Activated T-helper 9 cell treated with anti-CD3 and anti-CD28 coated beads, Interleukin-2, amount 50 U/mL, for 16 hours (primary cell): ENCODE results near the gene SIDT2.
"Not testable (repeated sequence)": the region's sequence is repeated elsewhere in the genome, so short reads cannot be mapped to it uniquely, and the experiment has no call there.

Experiments
- DNase-seq: peaks from one replicate; pipeline ENCODE4 v3.0.0-alpha.2; 2020; ENCODE audit warnings: low read depth

The SIDT2 gene

DNA sequence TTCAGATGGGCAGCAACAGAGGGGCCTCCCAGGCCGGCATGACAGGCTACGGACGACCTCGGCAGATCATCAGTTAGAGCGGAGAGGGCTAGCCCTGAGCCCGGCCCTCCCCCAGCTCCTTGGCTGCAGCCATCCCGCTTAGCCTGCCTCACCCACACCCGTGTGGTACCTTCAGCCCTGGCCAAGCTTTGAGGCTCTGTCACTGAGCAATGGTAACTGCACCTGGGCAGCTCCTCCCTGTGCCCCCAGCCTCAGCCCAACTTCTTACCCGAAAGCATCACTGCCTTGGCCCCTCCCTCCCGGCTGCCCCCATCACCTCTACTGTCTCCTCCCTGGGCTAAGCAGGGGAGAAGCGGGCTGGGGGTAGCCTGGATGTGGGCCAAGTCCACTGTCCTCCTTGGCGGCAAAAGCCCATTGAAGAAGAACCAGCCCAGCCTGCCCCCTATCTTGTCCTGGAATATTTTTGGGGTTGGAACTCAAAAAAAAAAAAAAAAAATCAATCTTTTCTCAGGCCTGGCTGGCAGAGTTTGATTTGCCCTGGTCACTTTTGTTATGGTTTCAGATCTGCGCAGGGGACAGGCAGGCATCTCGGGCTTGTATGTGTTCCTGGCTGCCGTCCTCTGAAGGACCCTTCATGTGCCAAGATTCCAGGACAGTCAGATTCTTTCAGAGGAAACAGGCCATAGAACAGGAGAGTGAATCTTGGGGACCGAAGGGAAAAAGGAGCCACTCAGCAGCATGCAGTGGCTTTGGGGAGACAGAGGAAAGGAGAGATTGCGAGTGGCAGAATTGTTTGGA is 25.9 kb downstream of the SIDT2 start:
- no peak for DNase-seq

DNA sequence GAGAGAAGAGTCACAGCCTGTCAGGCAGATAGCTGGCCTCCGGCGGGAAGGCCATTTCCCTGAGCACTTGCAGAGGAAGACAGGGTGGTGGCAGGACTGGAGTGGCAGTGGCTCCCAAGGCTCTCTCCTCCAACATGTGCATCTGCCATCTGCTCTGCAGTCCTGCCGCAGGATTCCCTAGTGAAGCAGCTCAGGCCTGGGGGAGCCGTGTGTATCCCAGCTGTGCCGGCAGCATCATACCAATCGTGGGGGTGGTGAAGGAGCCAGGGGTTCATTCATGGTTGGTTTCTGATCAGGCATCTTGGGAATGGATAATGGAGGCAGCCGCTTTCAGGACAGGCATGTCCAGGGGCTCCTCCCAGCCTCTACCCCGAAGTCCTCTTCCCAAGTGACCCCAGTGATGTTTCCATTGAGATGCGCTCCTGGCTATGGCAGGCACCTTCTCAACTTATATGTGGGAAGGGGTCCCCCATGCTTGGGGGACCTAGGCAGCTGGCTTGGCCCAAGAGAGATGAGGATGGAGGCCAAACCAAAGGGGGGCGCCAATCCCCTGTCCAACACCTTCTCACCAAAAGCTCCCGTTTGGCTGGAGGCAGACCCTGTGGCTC is 26.8 kb downstream of the SIDT2 start:
- no peak for DNase-seq

DNA sequence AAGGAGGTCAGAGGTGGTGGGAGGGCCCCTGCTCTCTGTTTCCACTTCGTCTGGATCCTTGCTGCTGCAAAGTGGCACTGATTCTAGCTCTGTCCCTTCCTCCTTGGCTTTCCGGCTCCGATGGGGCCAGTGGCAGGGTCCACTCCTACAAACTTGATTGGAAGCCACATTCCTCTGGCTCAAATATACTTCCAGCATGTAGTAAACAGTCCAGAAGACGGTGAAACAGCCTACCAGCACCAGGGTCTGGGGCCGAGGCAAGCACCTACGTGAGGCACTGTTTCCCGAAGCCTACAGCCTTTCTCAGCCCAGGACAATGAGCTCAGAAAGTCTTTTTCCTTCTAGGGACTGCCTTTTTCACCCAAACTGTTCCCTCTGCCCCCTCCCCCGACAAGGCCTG is 27.6 kb downstream of the SIDT2 start:
- DNase-seq: not testable (repeated sequence)

DNA sequence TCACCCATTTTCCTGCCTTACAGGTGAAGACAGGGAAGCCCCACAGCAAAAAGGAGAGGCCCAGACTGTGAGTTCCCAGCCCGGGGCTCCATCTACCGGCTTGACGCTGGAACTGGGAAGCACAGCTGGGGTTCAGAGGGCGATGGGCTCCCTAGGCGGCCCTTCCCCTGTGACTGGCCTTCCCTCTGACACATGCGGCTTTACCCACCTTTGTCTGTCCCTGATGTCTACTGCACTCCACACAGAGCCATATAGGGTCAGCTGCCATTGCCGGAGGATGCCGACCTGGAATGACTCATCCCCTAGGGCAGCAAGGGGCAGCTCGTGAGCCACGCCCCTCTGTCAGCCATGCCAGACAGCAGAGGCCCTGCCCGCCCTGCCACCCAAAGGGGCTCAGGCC is 28.3 kb downstream of the SIDT2 start:
- not testable (repeated sequence) for DNase-seq

DNA sequence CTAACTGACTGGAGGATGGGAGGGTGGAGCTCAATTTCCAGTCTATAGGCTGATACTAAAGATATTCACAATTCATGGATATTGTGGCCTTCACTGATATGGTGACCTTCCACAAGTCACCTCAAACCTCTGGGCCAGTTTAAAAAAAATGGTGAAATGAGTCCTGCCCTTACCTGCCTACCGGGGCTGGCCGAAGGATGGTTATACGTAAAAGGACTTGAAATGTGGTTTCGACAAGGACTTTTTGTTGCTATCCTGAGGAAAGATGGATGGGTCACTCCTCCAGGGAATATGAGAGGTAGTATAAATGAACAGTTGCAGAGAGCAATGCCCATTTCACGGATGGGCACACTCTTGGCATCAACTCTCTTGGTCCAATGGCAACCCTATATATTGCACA is 28.9 kb downstream of the SIDT2 start:
- not testable (repeated sequence) for DNase-seq

DNA sequence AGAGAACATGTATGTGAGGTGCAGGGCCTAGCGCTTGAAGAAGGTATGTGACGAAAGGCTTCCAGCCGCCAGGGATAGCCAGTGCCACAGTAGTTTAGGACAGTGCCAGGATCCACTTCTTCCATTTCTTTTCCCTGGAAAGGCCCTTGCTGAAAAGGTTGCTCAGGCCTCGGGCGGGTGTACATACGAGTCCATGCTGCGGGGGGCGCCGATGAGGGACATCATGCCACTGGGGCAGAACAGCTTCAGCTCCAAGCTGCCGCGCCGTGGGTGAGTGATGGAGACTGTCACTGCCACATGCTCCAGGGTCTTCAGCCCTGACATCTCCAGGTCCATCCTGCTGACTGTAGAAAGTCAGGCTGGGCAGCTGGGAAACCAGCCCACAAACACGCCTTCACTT is 30.2 kb downstream of the SIDT2 start:
- DNase-seq: not testable (repeated sequence)

DNA sequence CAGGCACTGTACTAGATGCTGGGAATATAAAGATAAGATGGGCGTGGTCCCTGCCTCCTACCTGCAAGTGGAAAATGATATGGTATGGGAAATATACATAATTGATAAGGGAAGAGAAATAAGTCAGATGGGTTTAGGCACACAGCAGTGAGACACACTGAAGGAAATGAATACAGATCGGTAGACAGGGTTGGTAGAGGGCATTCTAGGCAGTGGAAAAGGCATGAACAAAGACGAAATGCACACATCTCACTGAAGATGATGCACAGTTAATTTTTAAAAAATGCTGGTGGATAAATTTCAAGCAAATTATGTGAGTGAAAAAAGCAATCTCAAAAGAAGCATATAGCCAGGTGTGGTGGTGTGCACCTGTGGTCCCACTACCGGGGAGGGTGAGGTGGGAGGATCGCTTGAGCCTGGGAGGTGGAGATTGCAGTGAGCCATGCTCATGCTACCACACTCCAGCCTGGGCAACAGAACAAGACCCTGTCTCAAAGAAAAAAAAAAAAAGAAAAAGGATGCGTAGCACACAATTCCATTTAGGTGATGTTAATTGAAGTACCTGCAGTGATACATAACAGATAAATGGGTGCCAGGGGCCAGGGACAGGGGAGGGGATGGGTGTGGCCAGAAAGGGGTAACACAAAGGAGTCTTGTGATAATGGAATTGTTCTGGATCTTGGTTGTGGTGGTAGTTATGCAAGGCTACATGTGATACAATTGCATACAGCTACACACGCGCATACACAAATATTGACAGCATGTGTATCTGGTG is 31.0 kb downstream of the SIDT2 start:
- DNase-seq: not testable (repeated sequence)

DNA sequence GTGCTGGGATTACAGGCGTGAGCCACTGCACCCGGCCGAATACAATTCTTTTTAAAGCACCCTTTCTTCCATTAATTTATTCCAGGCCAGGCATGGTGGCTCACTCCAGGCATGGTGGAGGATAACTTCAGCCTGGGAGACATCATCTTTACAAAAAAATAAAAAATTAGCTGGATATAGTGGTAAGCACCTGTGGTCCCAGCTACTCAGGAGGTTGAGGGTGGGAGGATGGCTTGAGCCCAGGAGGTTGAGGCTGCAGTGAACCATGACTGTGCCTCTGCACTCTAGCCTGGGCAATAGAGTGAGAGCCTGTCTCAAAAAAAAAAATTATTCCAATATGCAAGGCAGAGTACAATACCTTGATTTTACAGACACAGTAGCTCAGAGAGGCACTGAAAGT is 32.1 kb downstream of the SIDT2 start:
- DNase-seq: no peak

DNA sequence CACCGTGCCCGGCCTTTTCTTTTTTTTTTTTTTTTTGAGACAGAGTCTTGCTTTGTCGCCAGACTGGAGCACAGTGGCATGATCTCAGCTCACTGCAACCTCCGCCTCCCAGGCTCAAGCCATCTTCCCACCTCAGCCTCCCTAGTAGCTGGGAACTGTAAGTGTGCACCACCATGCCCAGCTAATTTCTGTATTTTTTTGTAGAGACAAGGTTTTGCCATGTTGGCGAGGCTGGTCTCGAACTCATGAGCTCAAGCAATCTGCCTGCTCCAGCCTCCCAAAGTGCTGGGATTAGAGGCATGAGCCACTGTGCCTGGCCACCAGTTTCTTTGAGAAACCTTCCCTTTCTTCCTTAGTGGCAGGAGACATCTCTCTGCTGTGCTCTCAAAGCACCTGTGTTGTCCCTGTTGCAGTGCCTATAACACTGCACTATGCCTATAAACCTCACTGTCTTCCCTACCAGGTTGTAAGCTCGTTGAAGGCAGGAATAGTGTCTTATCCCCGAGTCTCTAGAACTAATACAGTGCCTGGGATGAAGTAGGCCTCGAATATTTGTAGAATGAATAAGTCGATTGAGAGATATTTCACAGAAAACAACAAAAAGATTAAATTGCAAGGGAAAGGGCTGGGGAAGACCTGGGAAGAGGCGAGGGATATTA is 34.3 kb downstream of the SIDT2 start:
- DNase-seq: no peak

DNA sequence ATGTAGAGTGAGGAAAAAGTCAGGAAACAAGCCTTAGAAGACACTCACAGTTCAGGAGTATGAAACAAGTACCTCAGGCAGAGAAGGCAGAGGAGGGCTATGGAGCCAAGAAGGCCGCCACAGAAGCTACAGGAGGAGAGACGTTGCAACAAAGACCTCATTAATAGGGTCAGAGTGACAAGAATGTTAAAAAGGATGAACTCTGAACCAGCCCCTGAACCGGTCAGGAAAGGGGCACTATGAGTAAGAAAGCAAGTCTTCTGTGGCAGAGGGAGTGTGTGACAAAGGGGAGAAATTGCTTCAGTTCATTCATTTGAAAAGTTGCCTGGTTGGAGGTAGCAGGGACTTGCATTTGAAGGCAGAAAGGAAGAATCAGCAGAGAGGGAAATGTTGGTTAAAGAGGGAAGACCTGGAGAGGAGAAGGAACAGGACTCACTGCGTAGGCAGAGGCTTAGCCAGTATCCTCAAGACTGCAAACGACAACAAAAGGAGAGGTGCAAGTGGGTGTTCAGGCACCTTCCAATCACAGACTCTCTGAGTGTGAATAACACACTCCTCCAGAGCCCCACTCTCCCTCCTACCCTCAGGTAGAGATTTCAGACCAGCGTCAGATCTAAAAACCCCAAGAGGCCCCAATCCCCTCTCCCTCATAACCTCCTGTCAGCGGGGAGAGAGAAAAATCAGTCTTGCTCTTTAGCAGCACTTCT is 36.0 kb downstream of the SIDT2 start:
- no peak for DNase-seq

DNA sequence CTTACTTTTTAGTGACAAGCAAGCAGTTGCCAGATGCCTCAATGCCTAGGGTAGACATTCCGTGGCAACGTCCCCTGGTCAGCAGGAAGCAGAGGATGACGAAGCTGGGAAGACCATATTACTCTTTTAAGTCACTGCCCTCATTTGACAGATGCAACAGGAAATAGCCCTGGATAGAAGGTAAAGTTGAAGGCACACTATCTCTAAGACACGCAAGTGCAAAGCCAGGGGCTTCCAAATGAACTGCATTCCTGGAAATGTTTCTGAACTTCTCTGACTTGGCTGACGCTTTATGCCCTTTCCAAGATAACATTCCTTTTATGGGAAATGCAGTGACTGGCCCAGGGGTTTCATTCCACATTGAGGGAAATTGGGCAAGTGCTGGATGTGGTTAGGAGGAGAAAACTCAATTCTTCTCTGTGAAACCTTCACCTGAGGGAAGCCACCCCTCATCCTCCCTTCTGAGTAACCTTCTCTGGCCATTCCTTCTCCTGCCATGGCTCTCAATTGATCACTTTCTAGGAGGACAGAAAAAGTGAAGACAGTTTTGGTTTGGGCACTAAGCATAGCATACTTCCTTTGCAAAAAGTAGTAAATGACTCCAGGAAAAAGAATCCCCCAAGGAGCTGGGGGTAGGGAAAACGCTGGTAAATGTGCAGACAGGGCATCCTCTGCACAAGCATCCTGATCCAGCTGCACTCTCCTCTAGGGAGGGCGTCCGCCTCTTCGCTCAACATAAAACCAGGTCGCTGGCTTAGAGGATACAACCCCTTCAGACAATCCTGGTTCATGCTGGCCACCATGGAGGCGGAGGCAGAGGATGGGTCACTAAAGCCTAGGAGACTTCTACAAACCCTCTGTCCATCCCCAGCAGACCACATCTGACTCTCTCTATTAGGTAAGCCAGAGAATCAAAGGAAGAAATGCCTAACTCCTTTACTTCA is 38.9 kb downstream of the SIDT2 start:
- DNase-seq: no peak

DNA sequence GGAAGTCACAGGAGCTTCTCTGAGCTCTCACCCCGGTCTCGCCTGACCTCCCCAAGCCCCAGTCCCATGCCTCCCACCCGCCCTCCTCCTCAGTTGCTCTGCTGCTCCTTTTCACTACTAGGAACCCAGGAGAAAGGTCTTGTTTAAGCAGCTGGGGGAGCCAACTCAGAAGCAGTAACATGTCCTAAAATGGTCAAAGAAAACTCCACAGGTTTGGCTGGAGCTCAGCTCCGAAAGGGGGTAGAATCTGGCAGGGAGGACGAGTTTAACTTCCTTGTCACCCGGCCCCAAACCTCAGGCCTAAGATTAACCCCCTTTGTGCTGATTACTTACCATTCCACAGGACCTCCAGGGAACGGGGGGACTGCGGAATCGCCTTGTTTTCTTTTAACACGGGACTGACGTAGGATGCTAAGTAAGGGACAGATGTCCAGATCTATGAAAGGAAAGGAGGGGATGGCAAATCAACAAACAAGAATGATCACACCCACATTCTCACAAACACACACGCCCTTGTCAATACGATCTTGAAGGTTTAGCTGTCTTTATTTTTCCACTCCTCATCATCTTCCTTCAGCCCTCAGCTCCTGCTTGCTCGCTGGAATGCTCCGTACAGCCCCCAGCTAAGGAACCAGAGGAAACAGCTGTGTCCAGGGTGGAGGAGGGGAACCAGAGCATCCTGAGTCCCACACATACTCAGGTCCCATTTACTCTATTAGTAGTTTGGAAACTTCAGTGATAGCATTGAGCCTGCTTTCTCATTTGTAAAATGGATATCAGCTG is 39.8 kb downstream of the SIDT2 start:
- no peak for DNase-seq

DNA sequence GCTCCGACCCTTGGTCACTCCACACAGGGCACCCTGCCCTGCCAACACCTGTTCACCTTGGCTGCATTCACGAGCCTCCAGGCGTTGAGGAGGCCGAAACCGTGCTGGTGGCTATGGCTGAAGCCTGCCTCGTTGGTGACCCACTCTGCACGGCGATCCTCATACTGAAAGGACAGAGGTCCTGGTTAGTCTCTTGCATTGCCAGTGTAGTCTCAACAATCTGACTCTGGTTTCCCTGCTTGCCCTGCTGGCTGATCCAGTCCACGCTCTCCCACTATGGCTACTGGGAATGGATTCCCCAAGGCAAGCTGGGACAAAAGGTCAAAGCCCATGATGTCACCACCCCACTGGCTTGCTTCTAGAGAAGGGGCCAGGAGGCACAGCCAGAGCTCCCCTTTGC is 40.5 kb downstream of the SIDT2 start:
- no peak for DNase-seq

DNA sequence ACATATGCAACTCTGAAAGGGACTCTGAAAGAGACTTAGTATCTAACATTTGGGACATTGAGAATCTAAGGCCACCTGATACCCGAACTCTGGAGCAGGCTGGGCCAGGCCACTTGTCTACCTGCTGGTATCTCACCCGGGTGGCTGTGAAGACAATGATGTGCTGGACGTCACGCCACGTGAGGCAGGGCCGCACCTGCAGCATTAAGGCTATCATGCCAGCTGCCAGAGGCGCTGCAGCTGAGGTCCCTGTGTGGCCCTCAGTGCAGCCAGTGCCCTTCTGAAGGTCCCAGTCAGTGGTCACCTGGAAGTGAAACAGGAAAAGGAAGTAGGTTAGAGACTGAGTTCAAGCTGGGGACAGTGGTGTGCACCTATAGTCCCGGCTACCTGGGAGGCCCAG is 40.9 kb downstream of the SIDT2 start:
- no peak for DNase-seq

DNA sequence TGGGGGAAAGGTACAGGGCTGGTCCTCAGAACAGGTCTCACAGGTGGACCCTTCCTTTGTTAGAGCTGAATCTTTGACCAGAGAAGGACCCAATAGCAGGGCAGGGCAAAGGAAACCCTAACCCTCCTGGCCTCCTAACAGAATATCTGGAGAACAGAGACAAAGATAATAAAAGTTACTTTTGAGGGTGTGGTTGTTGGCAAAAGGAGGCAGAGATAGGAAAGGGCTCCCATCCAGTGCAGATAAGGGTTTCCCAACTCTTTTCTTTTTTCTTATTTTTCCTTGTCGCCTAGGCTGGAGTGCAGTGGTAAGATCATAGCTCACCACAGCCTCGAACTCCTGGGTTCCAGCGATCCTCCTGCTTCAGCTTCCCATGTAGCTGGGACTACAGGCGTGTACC is 41.5 kb downstream of the SIDT2 start:
- no peak for DNase-seq

DNA sequence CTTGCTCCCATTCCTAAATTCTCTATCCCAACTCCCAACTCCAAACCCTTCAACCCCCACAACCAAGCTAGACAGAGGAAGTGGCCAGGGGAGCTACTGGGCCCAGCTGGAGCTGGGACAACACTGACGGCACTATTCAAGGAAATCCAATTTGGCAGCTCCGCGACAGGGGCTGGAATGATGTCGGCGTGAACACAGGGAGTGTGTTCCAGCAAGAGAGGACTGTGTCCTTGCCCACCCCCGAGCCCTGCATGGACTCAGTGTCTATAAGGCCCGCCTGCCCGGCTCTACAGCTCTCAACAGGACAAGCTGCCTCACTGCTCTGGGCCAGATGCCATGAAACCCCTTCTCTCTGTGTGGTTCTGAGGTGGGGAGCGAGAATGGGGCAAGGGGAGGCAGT is 42.0 kb downstream of the SIDT2 start:
- no peak for DNase-seq

DNA sequence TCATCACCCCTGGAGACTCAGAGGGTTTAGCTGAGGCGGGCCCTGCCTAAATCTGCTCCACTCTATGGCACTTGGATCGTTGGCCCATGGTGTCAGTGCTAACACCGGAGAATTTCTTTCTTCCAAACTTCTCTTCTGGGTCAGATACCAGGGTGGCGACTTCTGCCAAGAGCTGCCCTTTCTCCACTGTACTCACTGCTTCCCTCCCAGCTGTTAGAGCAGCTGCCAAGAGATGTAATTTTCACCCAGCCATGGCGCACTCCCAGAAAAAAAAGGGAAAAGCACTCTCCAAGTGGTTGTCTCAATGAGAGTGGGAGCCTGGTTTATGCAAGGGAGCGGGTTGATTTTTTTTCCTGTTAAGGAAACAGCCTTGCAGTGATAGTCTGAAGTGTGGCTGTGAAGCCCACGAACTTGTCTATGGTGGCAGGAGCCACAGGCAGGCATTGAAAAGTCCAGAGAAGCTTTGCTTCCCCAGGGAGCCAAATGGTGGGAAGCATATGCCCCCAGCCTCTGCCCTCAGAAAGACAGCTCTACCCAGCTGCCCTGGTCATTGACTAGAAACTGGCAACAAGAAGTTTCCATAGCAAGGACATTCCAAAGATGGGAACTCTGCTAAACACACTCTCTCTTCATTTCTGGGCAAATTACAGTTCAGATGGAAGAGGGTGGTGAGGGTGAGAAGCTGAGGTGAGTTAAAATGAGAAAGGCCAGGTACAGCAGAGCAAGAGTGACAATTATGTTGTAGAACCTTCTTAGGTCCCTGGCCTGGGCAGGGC is 42.6 kb downstream of the SIDT2 start:
- DNase-seq: no peak

DNA sequence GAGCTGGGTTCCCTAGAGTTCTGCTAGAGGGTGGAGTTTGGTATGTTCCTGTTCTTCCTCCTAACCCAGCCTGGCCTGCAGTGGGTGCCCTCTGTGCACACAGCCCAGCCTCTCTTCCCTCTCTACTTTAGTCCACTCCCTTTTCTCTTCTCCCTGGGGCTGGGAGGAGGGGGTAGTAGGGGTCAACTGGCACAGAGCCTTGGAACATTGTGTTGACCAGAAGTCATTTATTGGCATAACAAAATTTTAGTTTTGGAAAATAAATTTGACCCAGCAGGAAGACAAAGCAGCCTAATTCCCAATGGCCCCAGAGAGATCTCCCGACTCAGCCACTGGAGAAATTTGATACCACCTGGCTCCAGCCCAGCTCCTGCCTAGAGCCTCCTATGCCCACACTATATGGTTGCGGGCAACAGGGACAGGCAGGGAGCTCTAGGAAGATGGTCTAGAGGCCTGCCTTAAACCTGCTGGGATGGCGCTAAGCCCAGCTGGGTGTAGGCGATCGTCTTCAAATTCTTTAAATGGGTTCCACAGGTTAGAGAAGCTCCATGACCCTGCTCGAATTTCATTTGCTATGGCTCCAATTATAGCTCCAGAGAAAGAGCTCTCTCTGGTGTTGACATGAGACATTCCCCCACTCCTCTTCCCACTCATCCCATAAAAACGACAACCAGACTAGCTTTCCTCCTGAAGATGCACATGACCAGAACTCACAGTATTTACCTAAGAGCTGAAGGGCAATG is 43.4 kb downstream of the SIDT2 start:
- no peak for DNase-seq
